ENCODE measurements around the gene LRRC63.
"Not testable (repeated sequence)": the region's sequence is repeated elsewhere in the genome, so short reads cannot be mapped to it uniquely, and the experiment has no call there.

LRRC63 gene

DNA sequence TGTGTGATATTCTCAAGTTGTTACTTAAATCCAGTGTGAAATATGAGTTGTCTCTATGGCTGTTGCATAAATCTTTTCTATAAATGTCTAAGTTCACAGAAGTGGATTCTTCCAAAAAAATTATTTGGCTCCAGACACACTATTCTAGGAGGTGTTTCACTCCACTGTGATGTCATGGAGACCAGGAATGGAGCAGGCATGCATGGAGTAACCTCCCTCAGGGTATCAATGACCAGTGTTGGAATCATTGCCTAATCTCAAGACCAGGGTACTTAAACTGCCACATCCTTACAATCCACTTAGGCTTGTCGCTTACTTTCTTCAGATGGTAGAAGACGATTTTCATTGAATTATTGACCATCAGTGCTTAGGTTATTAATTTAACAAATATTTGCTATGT lies 55.4 kb downstream of the LRRC63 start:
- no peak for DNase-seq

DNA sequence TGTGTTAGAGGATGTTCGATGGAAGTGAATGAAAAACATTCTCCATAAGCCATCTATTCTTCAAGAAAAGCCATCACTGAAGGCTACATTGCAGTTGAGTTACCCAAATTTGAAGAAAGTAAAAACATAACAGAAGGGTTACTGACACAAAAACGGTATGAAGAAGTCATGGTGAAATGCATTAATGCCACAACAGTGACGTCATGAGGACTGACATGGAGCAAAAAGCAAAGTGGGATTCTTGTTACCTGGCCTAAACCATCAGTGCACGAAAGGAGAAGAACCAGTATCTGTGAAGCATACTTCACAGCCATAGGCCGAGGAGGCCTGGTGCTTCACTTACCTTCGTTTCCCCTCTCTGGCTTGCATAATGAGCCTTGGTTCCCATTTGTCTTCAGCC lies 58.7 kb downstream of the LRRC63 start:
- DNase-seq, result no peak

DNA sequence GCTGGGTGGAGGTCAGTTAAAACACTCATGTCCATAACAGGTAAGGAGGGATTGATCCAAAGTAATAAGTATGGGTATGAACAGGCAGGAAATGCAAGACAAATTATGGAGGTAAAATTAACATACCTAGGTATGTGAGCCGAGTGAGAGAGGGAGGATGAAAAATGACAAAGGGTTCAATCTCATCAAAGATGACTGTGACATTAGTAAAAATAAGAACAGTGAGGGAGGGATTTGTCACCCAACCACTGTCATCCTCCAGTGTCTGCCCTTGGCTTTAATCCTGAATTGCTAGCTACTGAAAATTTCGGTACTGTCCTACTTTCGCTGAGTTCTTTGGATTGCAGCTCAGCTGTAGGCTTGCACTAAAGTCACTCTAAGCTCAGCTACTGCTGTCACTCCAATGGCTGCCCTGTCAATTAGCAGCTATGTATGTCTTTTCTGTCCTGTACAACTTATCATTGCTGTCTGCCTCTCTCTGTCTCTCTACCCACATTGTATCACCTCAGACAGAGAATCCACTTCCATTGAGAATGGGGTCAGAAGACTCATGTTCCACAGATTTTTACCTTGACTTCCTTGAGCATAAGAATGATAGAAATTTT lies 62.5 kb downstream of the LRRC63 start:
- DNase-seq, result no peak

DNA sequence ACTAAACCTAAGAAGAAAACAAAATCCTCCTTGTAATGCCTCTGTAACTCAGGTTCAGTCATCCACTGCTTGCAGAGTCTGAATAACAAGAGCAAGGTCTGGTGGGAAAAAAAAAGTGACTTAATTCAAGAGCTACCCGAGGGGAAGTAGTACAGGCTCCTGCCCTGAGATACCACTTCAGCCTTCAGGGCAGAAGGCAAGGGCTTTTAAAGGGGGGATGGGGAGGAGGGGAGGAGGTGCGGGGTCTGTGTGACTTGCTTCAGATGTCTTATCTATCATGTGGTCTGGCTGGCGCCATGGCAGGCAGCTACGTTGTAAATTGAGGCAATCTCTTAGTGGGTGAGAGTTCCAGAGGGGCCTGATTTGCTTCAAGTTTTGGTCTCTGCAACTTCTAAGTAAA lies 66.7 kb downstream of the LRRC63 start:
- no peak for DNase-seq

DNA sequence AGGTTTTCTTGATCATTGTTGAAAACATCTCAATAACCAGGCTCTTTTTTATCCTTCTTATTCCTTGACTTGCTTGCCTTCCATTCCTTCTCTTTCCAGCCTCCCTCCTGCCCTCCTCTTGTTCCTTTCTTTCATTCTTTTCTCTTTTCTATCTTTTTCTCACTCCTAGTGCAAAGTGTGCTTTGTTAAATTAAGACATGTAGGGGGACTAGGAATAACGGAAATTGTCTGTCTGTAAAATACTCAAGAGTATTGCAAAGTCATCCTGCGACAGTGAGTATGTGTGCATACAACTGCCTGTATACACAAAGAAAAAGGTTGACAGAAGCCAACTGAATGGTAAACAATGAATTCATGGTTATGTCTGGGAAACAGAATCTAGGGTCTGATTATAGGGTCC lies 70.1 kb downstream of the LRRC63 start:
- no peak for DNase-seq

DNA sequence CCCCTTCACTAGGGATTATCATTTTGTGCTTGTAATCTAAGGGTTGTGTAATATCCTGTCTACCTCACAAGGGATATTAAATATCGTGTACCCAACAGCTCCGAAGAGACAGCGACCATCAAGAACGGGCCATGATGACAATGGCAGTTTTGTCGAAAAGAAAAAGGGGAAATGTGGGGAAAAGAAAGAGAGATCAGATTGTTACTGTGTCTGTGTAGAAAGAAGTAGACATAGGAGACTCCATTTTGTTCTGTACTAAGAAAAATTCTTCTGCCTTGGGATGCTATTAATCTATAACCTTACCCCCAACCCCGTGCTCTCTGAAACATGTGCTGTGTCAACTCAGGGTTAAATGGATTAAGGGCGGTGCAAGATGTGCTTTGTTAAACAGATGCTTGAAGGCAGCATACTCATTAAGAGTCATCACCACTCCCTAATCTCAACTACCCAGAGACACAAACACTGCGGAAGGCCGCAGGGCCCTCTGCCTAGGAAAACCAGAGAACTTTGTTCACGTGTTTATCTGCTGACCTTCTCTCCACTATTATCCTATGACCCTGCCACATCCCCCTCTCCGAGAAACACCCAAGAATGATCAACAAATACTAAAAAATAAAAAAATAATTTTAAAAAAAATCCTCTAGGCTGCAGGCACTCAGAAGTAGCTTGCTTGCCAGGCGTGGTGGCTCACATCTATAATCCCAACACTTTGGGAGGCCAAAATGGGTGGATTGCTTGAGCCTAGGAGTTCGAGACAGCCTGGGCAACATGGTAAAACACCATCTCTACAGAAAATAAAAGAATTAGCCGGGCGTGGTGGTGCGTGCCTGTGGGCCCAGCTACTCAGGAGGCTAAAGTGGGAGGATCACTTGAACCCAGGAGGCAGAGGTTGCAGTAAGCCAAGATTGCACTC lies 72.4 kb downstream of the LRRC63 start:
- not testable (repeated sequence) for DNase-seq

DNA sequence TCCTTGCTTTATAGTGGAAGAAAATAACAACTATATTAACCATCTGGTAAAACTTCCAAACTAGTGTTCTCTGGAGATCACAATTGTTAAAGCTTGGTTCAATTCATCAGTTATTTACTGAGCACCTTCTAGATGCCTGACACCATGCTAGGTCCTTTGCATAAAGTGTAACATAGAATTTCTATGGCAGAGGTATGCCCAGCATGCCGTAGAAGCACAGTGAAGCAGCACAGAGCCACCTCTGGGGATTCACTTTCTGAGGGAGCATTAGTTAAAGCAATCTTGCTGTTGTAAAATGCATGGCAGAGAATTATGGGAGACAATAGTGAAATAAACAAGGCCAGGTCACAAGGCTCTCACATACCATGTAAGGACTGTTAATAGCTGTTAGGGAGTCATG lies 75.2 kb downstream of the LRRC63 start:
- DNase-seq, result no peak

DNA sequence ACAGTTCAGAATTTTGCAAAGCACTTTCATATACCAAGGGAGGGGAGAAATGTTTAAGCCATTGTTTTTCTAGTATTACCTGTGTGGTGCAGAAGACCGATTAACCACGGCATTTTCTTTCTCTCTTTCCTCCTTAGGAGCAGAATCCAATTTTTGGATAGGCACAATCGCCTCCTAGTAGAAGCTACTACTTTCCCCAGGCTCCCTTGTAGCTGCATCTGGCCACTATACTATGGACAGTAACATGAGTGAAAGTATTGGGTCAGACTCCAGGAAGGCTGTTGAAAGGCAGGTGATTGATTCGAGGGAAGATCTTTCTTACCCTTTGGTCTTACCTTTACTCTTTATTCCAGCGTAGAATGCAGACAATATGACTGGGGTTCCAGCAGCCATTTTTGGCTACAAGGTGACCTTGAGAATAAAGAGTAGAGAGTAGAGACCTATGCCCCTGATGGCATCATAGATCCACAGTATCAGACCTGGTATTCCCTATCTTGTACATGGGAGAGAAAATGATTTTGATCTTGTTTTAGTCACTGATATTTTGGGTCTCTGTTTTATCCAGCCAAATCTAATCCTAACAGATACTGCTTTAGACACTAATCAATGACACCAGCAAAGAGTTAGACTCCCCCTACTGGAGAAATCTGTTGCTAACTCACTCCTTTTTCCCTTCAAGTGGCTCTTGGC lies 77.0 kb downstream of the LRRC63 start:
- DNase-seq, result no peak

DNA sequence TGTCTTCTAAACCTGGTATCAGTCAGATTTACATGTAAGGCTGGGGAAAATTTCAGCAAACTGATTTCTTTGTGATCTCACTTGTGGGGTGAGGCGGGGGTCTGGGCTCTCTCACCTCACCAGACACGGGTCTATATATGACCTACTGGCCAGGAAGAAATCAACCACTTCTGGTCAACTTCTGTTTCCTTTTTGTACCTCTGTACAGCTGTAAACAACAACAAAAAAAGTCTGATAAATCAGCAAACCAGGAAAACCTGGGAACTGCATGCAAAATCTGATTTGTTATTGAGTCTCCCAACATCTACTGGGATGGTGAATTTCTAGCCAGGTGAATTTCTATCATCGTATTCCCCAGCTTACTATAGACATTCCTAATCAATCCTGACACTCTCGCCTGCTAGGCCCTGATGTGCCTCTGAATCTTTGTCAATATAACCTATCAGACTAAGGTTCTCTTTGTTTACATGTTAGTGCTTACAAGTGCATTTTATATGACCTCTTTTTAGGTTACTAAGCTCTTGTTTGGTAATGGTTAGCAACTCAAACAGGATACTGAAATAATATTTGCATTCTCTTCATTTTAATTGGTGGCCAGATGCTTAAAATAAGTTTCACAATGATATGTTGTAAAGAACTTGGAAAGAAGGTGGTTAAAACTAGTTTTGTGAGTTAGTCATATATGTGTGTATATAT lies 77.7 kb downstream of the LRRC63 start:
- DNase-seq, result no peak

DNA sequence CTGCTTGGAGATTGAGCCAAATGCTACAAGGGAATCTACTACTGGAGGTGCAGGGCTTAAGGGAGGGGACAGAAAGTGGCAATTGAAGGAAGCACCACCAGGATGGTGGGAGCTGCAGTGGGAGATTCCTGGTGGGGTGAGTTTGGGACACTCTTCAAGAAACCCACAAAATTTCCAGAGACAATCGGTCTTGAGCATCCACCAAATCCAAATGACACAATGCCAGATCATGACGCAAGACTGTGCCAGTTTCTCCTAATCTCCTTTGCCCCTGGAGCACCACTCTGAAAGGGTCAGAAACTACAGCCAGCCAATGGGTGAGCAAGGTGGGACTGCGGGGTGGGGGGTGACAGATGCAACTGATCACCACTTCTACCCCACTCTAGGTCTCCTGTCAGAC lies 78.7 kb downstream of the LRRC63 start:
- DNase-seq, result no peak

DNA sequence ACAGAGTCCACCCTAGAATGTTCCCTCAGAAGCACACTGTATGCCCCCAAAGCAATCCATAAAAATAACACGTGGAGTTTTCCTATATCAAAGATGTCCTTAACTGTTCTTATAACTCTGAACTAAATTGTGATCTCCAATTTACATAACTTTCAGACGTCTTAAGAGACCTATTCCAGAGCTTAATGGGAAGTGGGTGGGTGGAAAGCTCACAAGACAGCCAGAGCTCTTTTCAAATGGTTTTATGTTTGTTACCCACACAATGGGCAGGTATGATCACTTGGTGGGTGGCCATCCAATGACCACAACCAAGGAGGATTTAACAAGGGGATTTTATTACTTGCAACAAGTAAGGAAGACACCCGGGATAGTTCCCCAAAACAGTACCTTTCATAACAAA lies 81.7 kb downstream of the LRRC63 start:
- DNase-seq, result no peak

DNA sequence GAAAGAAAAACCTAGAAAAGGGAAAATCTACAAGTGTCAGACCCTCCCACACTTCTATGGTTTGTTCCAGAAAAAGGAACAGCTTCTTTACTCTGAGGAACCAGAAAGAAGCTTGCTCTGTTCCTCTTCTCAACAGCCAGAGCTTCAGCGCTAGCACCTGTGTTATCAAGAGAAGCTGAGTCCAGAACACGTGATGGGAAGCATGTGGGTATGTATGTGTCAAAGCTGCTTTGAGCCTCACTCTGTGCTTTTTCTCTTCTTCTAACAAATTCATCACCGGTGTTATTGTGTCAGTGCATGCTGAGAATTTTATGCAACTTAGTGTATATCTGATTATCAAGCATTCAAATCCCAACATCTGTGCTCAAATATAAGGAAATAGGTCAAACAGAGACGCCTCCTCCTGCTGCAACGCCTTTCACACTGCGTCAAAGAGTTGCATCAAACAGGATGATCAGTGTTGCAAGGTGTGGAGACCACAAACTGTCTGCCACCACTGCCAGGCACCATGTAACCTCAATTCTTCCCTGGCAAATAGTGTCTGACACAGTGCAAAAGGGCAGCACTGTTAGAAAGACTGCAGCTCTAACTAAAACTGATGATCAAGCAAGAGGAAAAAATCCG lies 83.9 kb downstream of the LRRC63 start:
- DNase-seq, result peak; percentile 17 to 38

DNA sequence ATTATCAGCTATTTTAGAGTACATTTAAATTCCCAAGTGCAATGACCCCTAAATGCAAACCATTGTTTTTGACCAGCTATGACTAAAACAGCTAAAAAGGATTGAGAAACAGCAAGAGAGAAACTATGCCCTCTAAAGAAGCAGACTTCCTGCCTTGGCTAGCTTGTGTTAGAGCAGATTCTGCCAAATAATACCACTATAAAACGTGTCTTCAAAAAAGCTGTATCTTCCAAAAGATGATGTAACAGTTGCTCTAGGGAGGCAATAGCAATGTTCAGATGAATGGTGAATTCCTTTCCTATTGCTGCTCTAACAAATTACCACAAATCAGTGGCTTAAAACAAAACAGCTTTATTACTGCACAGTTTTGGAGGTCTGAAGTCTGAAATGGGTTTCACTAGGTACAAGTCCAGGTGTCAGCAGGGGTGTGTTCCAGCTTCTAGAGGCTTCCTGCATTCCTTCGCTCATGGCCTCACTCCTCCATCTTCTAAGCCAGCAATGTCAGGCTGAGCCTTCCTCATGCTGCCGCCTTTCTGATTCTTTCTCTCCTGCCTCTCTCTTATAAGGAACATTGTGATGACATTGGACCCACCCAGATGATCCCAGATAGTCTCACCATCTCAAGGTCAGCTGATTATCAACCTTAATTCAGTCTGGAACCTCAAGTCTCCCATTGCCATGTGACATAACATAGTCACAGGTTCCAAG lies 84.5 kb downstream of the LRRC63 start:
- DNase-seq, result no peak

DNA sequence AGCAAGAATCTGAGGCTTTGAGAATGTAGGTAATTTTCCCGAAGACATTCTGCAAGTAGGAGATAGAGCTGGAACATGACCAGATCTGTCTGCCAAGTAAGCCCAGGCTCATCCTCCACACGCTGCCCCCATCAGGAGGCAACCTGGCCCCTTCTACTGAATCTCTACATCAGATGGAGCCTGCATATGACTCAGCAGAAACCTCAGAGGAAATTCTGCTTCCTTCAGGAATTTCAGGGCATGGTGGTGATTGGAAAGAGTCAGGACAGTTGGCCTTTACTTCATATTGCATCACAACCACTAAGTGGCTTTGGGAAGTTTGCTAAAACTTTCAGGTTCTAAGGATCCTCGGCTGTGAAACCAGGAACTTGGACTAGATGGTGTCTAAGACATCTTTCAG lies 85.2 kb downstream of the LRRC63 start:
- DNase-seq, result no peak

DNA sequence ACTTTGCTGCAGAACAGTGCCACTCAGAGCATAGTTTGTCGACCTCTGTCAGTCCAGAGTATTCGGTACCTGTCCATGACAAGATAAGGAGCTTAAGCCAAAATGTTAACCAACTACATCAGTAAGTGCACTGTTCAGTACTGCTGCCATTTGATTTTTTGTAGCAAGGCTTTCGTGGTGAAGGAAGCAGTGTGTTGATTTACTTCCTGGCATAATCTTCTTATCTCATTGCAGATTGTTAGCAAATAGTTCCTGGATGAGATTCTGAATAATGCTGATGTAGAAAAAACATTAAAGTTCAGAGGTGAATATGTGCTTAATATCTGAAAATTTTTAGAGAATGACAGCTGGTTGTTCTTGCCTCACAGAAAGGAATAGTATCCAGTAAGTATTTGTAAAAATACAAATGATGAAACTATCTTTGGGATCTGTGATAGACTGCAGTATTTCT lies 85.7 kb downstream of the LRRC63 start:
- DNase-seq, result no peak

DNA sequence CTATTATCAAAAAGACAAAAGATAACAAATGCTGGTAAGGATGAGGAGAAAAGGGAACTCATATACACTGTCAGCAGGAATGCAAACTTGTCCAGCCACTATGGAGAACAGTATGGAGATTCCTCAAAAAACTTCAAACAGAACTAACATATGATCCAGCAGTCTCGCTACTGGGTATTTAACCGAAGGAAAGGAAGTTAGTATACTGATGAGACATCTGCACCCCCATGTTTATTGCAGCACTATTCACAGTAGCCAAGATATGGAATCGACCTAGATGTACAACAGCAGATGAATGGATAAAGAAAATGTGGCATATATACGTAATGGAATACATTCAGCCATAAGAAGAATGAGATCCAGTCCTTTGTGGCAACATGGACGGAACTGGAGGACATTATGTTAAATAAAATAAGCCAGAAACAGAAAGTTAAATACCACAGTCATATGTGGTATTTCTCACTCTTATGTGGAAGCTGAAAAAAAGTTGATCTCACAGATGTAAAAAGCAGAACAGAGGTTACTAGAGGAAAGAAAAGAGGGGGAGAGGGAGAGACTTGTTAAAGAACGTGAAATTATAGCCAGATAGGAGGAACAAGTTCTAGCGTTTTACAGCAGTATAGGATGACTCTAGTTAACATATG lies 92.1 kb downstream of the LRRC63 start:
- DNase-seq, result no peak

DNA sequence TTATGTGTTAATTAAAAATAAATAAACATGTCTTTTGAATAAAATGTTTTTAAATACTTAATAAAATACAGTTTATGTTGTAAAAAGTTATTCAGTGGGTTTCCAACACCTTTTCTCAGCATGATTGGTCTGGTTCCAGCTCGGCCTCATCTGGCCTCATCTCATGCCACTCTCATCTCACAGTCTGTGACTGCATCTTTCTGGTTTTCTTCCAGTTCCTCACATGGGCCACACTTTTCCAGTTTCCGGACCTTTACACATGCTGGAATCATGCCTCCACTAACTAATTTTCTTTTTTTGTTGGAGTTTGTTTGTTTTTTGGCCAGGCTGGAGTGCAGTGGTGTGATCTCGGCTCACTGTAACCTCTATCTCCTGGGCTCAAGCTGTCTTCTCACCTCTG lies 92.8 kb downstream of the LRRC63 start:
- no peak for DNase-seq

DNA sequence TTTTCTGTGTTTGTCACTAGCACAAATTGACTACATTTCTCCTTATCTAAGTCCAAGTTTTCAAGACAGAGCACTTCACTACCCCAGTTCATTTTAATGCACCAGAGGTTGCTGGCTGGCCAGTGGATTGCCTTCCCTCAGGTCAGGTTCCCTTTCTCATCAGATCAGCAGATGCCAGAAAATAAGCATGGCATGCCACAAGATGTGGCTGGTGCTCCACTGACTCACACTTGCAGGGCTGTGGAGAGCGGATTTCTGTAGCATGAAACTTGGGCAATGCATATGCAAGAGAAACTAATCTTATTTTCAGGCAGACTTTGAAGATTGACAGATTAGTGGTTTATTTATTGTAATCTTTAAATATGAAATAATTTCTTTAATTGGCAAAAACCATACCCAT lies 95.8 kb downstream of the LRRC63 start:
- DNase-seq, result no peak

DNA sequence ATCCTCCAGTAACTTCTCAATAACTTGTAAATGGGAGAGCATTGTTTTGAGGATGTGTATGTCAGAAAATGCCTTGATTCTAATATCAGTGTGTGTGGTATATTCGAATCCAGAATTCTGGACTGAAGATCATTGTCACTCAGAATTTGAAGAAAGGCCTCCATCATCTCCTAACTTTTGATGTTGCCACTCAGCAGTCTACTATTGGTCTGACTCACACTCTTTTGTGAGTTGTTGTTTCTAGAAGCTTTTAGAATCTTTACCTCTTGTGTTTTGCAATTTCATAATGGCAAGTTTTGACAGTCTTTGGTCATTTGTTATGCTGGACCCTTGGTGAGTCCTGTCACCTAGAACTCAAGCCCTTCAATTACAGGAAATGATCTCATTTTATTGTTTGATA lies 98.3 kb downstream of the LRRC63 start:
- DNase-seq, result no peak

DNA sequence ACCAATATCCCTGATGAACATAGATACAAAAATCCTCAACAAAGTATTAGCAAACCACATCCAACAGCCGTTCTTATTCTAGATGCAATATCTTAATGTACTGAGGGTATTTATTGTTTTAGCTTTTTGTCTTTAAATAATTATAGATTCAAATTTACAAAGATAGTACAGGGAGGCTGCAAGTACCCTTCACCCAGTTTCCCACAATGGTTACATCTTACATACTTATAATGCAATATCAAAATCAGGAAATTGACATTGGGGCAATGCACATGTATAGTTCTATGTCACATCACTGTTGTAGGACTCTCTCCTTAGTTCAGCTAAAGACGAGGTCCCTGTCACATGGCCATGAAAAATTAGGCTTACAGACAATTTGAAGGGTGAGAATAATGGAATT lies 99.5 kb downstream of the LRRC63 start:
- no peak for DNase-seq

DNA sequence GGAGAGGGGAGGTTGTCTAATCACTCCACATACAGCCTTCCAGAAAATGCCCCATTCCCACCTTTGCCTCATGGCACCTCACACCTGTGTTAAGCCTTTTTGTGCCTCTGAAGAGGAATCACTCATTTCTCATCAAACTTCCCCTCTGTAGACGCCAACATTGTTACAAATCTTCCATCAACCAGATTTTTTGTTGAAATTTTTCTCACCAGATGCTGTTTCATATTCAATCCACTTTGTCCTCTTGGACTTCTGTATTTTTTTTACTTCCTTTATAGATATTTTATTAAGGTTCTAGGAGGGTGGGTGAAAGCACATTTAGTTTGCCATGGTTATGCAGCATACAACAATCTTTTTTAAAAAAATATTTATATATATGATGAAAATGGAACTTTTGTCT lies 101.3 kb downstream of the LRRC63 start:
- DNase-seq, result no peak

All from activated CD4-positive, alpha-beta T cell treated with anti-CD3 and anti-CD28 coated beads, Interleukin-2, amount 50 U/mL, for 48 hours (primary cell).